A549 (cell line): ENCODE results near the gene CUX1. TPM values are rescaled to one million over a fixed set of nuclear protein-coding genes. Genes with fewer than 3 reads are reported as not detected.

Source experiments
- ATAC-seq, 2 experiments: fragments of 200-7000 bp in 1 of 2; fragments of >200 bp in 1 of 2; cut with Nextera tagmentation in 1 of 2; cut with Tn5 transposase in 1 of 2; 3 replicates each; pipeline versions ENCODE4 v1.8.0 to v1.9.1; 2018 to 2020; ENCODE audit warnings: mild to moderate bottlenecking in 1 of 2, moderate library complexity in 1 of 2
- CTCF ChIA-PET: fragments of 300-600 bp; sonication (Branson Sonifier 250); formaldehyde crosslinking; extraction: SDS; loops from one replicate; lab custom pipeline; 2021; ENCODE audit warnings: antibody characterized with exemption, inconsistent platforms; lab: Yijun Ruan, JAX
- POLR2A ChIA-PET: fragments of 350-600 bp; formaldehyde crosslinking; extraction: SDS; loops from one replicate; lab custom pipeline; 2021; ENCODE audit warnings: antibody characterized with exemption, inconsistent platforms; lab: Yijun Ruan, JAX
- DNase-seq, 2 experiments: peaks; one replicate each; pipeline versions ENCODE4 v3.0.0 to v3.0.0-alpha.2; 2011 to 2016; ENCODE audit warnings: low read depth in 1 of 2, low spot score in 1 of 2
- FAIRE-seq: peaks from 2 replicates; lab custom pipeline; 2011; peaks lifted over from hg19 to GRCh38; lab: Jason Lieb, UNC
- H3K27ac ChIP-seq, 2 experiments: fragments of >200 bp; sonication (Bioruptor Twin); formaldehyde crosslinking; 3 replicates each; pipeline ENCODE4 v1.5.1; 2016 to 2017
- H3K4me1 ChIP-seq: fragments of >200 bp; sonication (Bioruptor Twin); formaldehyde crosslinking; 3 replicates; pipeline ENCODE4 v1.6.1; 2016
- H3K4me2 ChIP-seq: fragments of >200 bp; sonication (Bioruptor Twin); formaldehyde crosslinking; 3 replicates; pipeline ENCODE4 v1.6.1; 2016
- H3K4me3 ChIP-seq: fragments of >200 bp; sonication (Bioruptor Twin); formaldehyde crosslinking; 3 replicates; pipeline ENCODE4 v1.5.1; 2016
- H3K9me3 ChIP-seq: fragments of >200 bp; sonication (Bioruptor Twin); formaldehyde crosslinking; 3 replicates; pipeline ENCODE4 v1.6.1; 2016
- BCL3 ChIP-seq: fragments of >200 bp; sonication (Bioruptor Twin); formaldehyde crosslinking; IDR thresholded peaks from 3 replicates; pipeline ENCODE4 v1.6.1; 2016
- CBX2 ChIP-seq: fragments of 200-600 bp; sonication (generic); IDR thresholded peaks from 2 replicates; pipeline ENCODE4 v1.6.1; 2016; ENCODE audit warnings: low read depth, mild to moderate bottlenecking, borderline replicate concordance
- CBX8 ChIP-seq: fragments of 200-600 bp; sonication (generic); IDR thresholded peaks from 2 replicates; pipeline ENCODE4 v1.6.1; 2016
- CHD2 ChIP-seq: fragments of 150-350 bp; IDR thresholded peaks from 2 replicates; pipeline ENCODE4 v1.6.1; 2014; ENCODE audit warnings: low read length; ENCODE audit not compliant: partially characterized antibody
- EHF ChIP-seq: fragments of 250-450 bp; sonication (Bioruptor Pico); IDR thresholded peaks from 2 replicates; pipeline ENCODE4 v1.5.0; 2020; ENCODE audit warnings: mild to moderate bottlenecking
- EHMT2 ChIP-seq: fragments of 200-600 bp; sonication (generic); IDR thresholded peaks from 2 replicates; pipeline ENCODE4 v1.6.1; 2016; ENCODE audit warnings: antibody characterized with exemption, low read depth, mild to moderate bottlenecking, moderate library complexity
- ESRRA ChIP-seq: fragments of 150-350 bp; IDR thresholded peaks from 2 replicates; pipeline ENCODE4 v1.6.1; 2014; ENCODE audit warnings: mild to moderate bottlenecking, low read length, borderline replicate concordance
- FOSB ChIP-seq: fragments of 250-450 bp; sonication (Bioruptor Pico); IDR thresholded peaks from 2 replicates; pipeline ENCODE4 v1.5.0; 2020; ENCODE audit warnings: mild to moderate bottlenecking, moderate library complexity
- FOXS1 ChIP-seq: fragments of 250-450 bp; sonication (Bioruptor Pico); IDR thresholded peaks from 2 replicates; pipeline ENCODE4 v1.5.0; 2020; ENCODE audit warnings: mild to moderate bottlenecking, moderate library complexity
- HDAC2 ChIP-seq: fragments of 200-600 bp; sonication (generic); IDR thresholded peaks from 2 replicates; pipeline ENCODE4 v1.6.1; 2016
- HOXB13 ChIP-seq: fragments of 250-450 bp; sonication (Bioruptor Pico); IDR thresholded peaks from 2 replicates; pipeline ENCODE4 v1.5.0; 2020; ENCODE audit warnings: low read depth, mild to moderate bottlenecking, moderate library complexity
- KDM1A ChIP-seq: fragments of 200-600 bp; sonication (generic); IDR thresholded peaks from 2 replicates; pipeline ENCODE4 v1.6.1; 2016; ENCODE audit warnings: low read depth, mild to moderate bottlenecking
- KDM5A ChIP-seq: fragments of 200-600 bp; sonication (generic); IDR thresholded peaks from 2 replicates; pipeline ENCODE4 v1.6.1; 2016; ENCODE audit warnings: antibody characterized with exemption, mild to moderate bottlenecking
- MAX ChIP-seq: IDR thresholded peaks from 2 replicates; pipeline ENCODE4 v1.6.1; 2012
- MYC ChIP-seq: IDR thresholded peaks from 2 replicates; pipeline ENCODE4 v1.6.1; 2012; ENCODE audit warnings: mild to moderate bottlenecking, inconsistent platforms, low read length, improper control_type of control experiment, borderline replicate concordance
- NFE2L2 ChIP-seq: fragments of 150-350 bp; conservative IDR thresholded peaks from 2 replicates; pipeline ENCODE4 v1.6.1; 2014; ENCODE audit warnings: low read length
- NR3C1 ChIP-seq: fragments of >200 bp; sonication (Bioruptor Twin); formaldehyde crosslinking; IDR thresholded peaks from 3 replicates; pipeline ENCODE4 v1.6.1; 2017
- PBX3 ChIP-seq: IDR thresholded peaks from 2 replicates; pipeline ENCODE4 v1.6.1; 2012
- PHF8 ChIP-seq: fragments of 200-600 bp; sonication (generic); IDR thresholded peaks from 2 replicates; pipeline ENCODE4 v1.6.1; 2016; ENCODE audit warnings: low read depth, mild to moderate bottlenecking, antibody characterized with exemption, moderate library complexity, borderline replicate concordance
- RAD21 ChIP-seq, 2 experiments: fragments of >200 bp in 1 of 2; sonication (Bioruptor Twin) in 1 of 2; formaldehyde crosslinking in 1 of 2; IDR thresholded peaks in 1 of 2; conservative IDR thresholded peaks in 1 of 2; 2 replicates in 1 of 2; 3 replicates in 1 of 2; pipeline ENCODE4 v1.6.1; 2012 to 2018; ENCODE audit warnings: inconsistent platforms in 1 of 2
- RARB ChIP-seq: fragments of 250-450 bp; sonication (Bioruptor Pico); IDR thresholded peaks from 2 replicates; pipeline ENCODE4 v1.8.0; 2021; ENCODE audit warnings: mild to moderate bottlenecking, moderate library complexity
- RCOR1 ChIP-seq: fragments of 150-350 bp; IDR thresholded peaks from 2 replicates; pipeline ENCODE4 v1.6.1; 2014; ENCODE audit warnings: antibody characterized with exemption, low read length, low read depth
- RNF2 ChIP-seq: fragments of 200-600 bp; sonication (generic); IDR thresholded peaks from 2 replicates; pipeline ENCODE4 v1.6.1; 2016; ENCODE audit warnings: low read depth, mild to moderate bottlenecking, antibody characterized with exemption, moderate library complexity, borderline replicate concordance
- SMC3 ChIP-seq: fragments of >200 bp; sonication (Bioruptor Twin); formaldehyde crosslinking; IDR thresholded peaks from 3 replicates; pipeline ENCODE4 v1.6.1; 2018; ENCODE audit warnings: inconsistent platforms
- SREBF2 ChIP-seq: fragments of 450-650 bp; IDR thresholded peaks from 2 replicates; pipeline ENCODE4 v1.6.1; 2014; ENCODE audit warnings: mild to moderate bottlenecking, moderate library complexity
- TFCP2L1 ChIP-seq: fragments of 250-450 bp; sonication (Bioruptor Pico); IDR thresholded peaks from 2 replicates; pipeline ENCODE4 v1.5.0; 2021; ENCODE audit warnings: mild to moderate bottlenecking
- TP53 ChIP-seq: fragments of 250-450 bp; sonication (Bioruptor Pico); IDR thresholded peaks from 2 replicates; pipeline ENCODE4 v1.5.0; 2021; ENCODE audit warnings: mild to moderate bottlenecking, moderate library complexity
- ZSCAN20 ChIP-seq: fragments of 250-450 bp; sonication (Bioruptor Pico); IDR thresholded peaks from 2 replicates; pipeline ENCODE4 v1.8.0; 2022; ENCODE audit warnings: mild to moderate bottlenecking, moderate library complexity
- WGBS: methylation state at CpG from one replicate; pipeline ENCODE4 v1.1.6; 2017; ENCODE audit errors: missing lambda C conversion rate; 5-methylcytosine and 5-hydroxymethylcytosine counted together
- polyA plus RNA-seq, 4 experiments: library from polyadenylated mRNA; depleted of rRNA in 3 of 4; stranded (reverse); fragments of >200 nt; fragmentation: RNase III in 1 of 4; extraction: RNeasy Plus Mini Kit Qiagen cat#74134 plus additional on column Dnase treatment in 1 of 4; gene quantifications; 2 replicates in 3 of 4; 3 replicates in 1 of 4; pipeline ENCODE4 v1.2.3, GENCODE V29; 2011 to 2017
- TF ChIP-seq, protein P1 (sequence below): fragments of >200 bp; sonication (Bioruptor Twin); formaldehyde crosslinking; IDR thresholded peaks from 3 replicates; pipeline ENCODE4 v1.5.1; 2016
- TF ChIP-seq, protein P2 (sequence below): fragments of 200-600 bp; sonication (generic); IDR thresholded peaks from 2 replicates; pipeline ENCODE4 v1.6.1; 2016; ENCODE audit warnings: antibody characterized with exemption, mild to moderate bottlenecking, moderate library complexity

Gene CUX1
- polyA plus RNA-seq, 2 of the 4 experiments (the other 2 are of a cell fraction), result 32.7 to 33.4 TPM

- no peak for ATAC-seq
- FAIRE-seq, result no peak
- POLR2A ChIA-PET, result no interaction called here
- no peak for DNase-seq
- 87% methylated on average over 7 of the region's 7 CpGs for WGBS
- peaks cover 18% of the 10 kb centered on the region for H3K4me1 ChIP-seq
- no peaks in the 10 kb centered on the region for H3K9me3 ChIP-seq
- no peak for TF ChIP-seq ZSCAN20 (CRISPR knock-in tag)
- TF ChIP-seq, protein P1, sequence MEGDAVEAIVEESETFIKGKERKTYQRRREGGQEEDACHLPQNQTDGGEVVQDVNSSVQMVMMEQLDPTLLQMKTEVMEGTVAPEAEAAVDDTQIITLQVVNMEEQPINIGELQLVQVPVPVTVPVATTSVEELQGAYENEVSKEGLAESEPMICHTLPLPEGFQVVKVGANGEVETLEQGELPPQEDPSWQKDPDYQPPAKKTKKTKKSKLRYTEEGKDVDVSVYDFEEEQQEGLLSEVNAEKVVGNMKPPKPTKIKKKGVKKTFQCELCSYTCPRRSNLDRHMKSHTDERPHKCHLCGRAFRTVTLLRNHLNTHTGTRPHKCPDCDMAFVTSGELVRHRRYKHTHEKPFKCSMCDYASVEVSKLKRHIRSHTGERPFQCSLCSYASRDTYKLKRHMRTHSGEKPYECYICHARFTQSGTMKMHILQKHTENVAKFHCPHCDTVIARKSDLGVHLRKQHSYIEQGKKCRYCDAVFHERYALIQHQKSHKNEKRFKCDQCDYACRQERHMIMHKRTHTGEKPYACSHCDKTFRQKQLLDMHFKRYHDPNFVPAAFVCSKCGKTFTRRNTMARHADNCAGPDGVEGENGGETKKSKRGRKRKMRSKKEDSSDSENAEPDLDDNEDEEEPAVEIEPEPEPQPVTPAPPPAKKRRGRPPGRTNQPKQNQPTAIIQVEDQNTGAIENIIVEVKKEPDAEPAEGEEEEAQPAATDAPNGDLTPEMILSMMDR, result no peak
- no peak for TF ChIP-seq MYC
- no peak for TF ChIP-seq NFE2L2
- TF ChIP-seq TP53, result no peak
- TF ChIP-seq FOSB (CRISPR knock-in tag), result no peak
- TF ChIP-seq HOXB13 (CRISPR knock-in tag), result no peak
- no peak for TF ChIP-seq NR3C1
- no peak for TF ChIP-seq KDM5A
- no peak for TF ChIP-seq CHD2
- no peak for TF ChIP-seq SMC3
- no peak for TF ChIP-seq RCOR1
- TF ChIP-seq EHMT2, result no peak
- TF ChIP-seq PHF8, result no peak
- TF ChIP-seq RAD21 (conservative IDR thresholded peaks at IDR 0.05 in 1 of 2, IDR thresholded peaks at IDR 0.05 in 1 of 2), result no peak
- TF ChIP-seq CBX8, result no peak
- H3K27ac ChIP-seq, result no peak overlapping the region
- H3K4me2 ChIP-seq, result no peak overlapping the region
- H3K4me3 ChIP-seq, result no peak overlapping the region
- CTCF ChIA-PET, result interaction anchor here (1.1 to 1.2 kb wide), 2 partner anchors 14 to 376 kb away, joined by 3 to 8 read pairs; no protein-coding TSS in a partner anchor
Observed at GRCh38 chr7:101896941-101897340, 79.5 kb downstream of the CUX1 start.

DNA sequence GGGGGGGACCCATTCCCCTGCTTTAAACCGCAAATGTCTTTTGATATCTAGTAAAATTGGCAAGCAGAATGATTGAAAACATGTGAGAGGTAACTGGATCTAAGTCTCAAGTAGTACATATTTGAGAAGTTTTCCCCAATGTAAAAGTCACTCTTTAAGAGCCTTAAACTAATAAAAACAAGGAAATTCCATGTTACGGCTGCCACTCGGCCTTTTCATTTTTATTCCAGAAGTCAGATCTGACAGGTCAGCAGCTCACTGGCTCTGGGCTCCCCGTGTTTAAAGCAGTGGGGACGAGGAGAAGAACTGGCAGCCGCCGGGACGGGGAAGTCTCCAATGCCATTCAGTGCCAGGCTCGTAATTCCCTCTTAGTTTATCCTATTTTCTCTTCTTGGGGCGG, 80.7 kb downstream of the CUX1 start:
- no peaks in the 10 kb centered on the region for H3K9me3 ChIP-seq
- H3K4me2 ChIP-seq, result no peak overlapping the region
- 0 out of 3 replicates have a peak, but pooled peaks cover 8% of the 10 kb centered on the region for H3K4me1 ChIP-seq
- ChIA-PET CTCF (interaction anchor here (0.8 kb wide), 1 partner anchor 41 kb away, joined by 3 read pairs; no protein-coding TSS in a partner anchor), POLR2A (interaction anchor here (0.7 kb wide), 1 partner anchor 223 kb away, joined by 7 read pairs; no protein-coding TSS in a partner anchor)
- 92% methylated on average over 10 of the region's 10 CpGs for WGBS
- H3K27ac ChIP-seq, result peak overlapping the region in 1 of 2 experiments; percentile 43; a peak in 2 of 6 replicates
- TF ChIP-seq TFCP2L1 (no peak), HDAC2 (no peak), KDM1A (no peak), PBX3 (no peak), CBX2 (no peak), CBX8 (no peak), CHD2 (no peak), FOSB (CRISPR knock-in tag) (no peak), FOXS1 (CRISPR knock-in tag) (no peak), SREBF2 (no peak), PHF8 (no peak), MAX (no peak), RARB (CRISPR knock-in tag) (no peak), RNF2 (no peak), ESRRA (no peak), BCL3 (no peak), EHF (CRISPR knock-in tag) (no peak)
- TF ChIP-seq, protein P2, sequence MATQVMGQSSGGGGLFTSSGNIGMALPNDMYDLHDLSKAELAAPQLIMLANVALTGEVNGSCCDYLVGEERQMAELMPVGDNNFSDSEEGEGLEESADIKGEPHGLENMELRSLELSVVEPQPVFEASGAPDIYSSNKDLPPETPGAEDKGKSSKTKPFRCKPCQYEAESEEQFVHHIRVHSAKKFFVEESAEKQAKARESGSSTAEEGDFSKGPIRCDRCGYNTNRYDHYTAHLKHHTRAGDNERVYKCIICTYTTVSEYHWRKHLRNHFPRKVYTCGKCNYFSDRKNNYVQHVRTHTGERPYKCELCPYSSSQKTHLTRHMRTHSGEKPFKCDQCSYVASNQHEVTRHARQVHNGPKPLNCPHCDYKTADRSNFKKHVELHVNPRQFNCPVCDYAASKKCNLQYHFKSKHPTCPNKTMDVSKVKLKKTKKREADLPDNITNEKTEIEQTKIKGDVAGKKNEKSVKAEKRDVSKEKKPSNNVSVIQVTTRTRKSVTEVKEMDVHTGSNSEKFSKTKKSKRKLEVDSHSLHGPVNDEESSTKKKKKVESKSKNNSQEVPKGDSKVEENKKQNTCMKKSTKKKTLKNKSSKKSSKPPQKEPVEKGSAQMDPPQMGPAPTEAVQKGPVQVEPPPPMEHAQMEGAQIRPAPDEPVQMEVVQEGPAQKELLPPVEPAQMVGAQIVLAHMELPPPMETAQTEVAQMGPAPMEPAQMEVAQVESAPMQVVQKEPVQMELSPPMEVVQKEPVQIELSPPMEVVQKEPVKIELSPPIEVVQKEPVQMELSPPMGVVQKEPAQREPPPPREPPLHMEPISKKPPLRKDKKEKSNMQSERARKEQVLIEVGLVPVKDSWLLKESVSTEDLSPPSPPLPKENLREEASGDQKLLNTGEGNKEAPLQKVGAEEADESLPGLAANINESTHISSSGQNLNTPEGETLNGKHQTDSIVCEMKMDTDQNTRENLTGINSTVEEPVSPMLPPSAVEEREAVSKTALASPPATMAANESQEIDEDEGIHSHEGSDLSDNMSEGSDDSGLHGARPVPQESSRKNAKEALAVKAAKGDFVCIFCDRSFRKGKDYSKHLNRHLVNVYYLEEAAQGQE, result no peak
- DNase-seq (no peak), ATAC-seq (no peak), FAIRE-seq (no peak)
- H3K4me3 ChIP-seq, result no peak overlapping the region
